ENCODE results near the gene CUX1.
A peak's percentile ranks its signal among the peaks of the same experiment; 100 is the strongest.
"Not testable (repeated sequence)": the region's sequence is repeated elsewhere in the genome, so short reads cannot be mapped to it uniquely, and the experiment has no call there.

The CUX1 gene

DNA sequence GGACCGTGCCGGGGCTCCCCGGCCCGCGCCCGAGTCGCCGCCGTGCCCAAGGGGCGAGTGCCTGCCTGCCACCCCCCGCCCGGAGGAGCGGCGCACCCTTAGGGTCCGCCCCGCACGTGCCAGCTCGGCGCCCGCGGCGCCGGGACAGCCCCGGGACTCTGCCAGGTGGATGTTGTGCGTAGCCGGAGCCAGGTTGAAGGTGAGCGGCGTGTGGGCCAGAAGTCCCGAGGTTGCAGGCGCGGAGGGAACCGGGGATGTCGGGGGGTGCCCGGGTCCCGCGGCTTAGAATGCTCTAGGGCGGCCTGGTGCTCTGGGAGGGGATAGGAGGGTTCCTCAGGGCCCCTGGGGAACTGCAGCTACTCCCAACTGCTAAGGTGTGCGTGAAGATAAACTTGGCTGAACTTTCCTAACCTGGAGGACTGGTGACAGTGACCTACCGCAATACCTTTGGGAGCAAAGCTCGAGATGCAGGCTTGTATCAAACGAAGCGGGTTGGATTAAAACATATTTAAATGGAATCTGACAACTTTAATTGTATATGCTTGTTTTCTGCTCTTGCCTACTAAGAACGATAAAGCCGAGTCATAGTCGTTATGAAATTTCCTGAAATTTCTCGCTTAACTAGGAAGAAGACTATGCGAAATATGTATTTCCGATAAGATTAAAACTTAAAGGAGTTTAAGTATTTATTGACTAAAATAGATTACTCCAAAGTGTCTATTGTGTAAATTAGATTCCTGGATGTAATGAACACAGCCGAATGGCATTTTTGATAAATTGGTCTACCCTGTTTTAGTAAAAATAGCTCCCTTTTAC is at the start of gene CUX1:
CUX1 (plus strand) TSS at position 156 of the 816 bp plus-strand sequence; CDS start at position 170, 14 bp downstream.
- FAIRE-seq = peak; percentile 26

GRCh38 chr7:101768280-101768679 is 49.1 kb upstream of the CUX1 start:
- no peak for FAIRE-seq

GRCh38 chr7:101770466-101770865 is 47.0 kb upstream of the CUX1 start:
- no peak for FAIRE-seq

DNA sequence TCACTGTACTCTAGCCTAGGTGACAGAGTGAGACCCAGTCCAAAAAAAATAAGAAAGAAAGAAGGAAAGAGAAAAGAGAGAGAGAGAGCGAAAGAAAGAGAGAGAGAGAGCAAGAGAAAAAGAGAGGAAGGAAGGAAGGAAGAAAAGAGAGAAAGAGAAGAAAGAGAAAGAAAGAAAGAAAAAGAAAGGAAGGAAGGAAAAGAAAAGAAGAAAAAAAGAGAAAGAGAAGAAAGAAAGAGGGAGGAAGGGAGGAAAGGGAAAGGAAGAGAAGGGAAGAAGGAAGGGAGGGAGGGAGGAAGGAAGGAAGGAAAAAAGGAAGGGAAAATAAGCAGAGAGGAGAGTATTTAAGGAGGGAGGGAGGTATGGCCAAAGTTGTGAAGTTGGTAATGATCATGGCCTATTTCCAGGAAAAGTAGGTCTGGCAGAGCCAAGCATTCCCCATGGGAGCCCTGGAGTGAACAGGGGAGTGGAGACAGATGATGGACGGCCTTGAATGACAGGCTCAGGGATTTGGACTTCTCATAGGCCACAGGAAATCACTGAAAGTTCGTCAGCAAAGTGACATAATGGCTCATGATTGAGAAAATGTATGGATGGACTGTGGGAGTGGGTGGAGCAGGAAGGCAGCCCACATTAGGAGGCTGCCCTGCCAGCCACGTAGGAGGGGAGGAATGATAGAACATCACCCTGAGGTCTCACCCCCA is 44.8 kb upstream of the CUX1 start:
- FAIRE-seq = no peak

DNA sequence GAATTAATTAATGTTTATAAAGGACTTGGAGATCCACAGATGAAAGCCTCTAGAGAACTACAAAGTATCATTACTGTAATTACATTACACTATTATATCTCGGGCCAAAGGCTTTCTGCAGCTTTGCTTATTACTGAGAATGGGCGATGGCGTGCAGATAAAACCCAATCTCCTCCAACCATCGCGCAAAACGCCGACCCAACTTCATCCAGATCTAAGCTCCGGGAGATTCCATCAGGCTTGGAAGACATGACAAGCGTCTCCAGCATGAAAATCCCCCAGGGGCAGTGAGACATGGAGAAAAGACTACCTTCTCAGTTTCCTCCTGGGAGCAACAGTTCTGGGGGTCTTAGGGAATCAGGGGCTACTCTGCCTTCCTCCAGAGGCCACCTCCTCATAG is 42.2 kb upstream of the CUX1 start:
- FAIRE-seq = no peak

GRCh38 chr7:101778026-101778580 is 39.3 kb upstream of the CUX1 start:
- no peak for FAIRE-seq

GRCh38 chr7:101779267-101779666 is 38.2 kb upstream of the CUX1 start:
- no peak for FAIRE-seq

- no peak for FAIRE-seq
Measured at GRCh38 chr7:101780281-101780680, 37.1 kb upstream of the CUX1 start.

GRCh38 chr7:101781439-101781838 is 36.0 kb upstream of the CUX1 start:
- no peak for FAIRE-seq

DNA sequence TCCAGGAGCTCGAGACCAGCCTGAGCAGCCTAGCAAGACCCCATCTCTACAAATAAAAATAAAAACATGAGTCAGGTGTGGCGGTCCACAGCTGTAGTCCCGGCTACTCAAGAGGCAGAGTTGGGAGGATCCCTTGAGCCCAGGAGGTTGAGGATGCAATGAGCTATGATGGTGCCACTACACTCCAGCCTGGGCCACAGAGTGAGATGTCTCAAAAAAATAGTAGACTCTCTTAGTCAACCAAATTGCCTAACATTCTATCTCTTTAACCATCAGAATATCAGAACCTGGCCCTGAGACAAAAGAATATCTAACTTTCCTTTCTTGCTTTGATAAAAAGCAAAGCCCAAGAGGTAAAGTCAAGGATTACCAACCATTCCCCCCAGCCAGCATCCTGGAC is 35.0 kb upstream of the CUX1 start:
- no peak for FAIRE-seq

DNA sequence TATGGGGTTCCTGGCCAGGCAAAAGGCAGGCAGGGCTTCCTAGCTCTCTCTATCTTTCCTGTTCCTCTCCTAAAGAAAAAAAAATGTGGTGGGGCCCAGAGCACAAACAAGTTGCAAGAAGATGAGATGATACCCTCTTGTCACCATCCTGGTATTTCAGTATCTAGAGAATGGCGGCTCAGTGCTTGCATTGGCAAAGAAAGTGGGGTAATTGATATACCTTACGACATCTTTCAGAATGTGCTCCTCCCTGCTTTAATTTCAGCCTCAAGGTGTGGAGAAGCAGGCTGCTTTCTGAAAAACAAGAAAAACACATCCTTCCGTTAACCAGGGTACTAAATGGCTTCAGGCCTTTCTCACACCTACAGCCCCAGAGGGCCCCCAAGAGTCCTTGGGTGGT is 34.5 kb upstream of the CUX1 start:
- no peak for FAIRE-seq

GRCh38 chr7:101783381-101784181 is 33.8 kb upstream of the CUX1 start:
- FAIRE-seq = no peak

DNA sequence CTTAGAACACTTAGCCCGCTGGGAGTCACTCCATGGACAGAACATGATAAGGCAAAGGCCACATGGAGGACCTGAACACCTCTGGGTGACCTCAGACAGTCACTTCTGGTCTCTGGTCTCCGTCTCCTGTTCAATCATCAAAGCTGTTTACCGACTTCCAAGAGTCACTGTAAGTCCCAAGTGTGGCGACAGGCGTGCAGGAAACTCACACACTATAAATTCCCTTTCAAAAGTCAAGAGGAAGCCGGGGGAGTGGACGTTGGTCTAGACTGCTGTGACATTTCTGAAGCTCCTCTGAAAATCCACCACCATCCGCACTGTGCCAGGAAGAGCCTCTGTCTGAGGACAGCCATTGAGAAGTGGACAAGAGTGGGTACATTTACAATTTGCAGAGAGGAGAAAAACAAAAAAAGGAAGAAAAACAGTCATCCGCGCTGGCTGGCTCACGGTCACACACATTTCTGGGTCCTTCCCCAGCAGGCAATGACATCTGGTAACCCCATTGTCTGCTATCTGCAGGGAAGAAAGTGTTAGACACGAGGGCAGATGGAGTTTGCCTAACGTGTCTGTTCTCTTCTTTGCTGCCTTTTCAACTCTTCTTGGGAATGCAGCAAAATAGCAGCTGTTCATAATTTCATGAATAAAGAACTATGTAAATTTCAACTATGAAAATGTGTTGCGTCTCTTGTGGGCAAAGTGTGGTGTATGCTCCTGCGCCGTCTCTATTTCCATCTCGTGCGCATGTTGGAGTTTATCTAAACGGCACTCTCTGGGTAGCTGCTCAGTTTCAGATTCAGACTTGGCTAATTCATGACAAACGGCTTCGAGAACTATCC is 32.9 kb upstream of the CUX1 start:
- no peak for FAIRE-seq

DNA sequence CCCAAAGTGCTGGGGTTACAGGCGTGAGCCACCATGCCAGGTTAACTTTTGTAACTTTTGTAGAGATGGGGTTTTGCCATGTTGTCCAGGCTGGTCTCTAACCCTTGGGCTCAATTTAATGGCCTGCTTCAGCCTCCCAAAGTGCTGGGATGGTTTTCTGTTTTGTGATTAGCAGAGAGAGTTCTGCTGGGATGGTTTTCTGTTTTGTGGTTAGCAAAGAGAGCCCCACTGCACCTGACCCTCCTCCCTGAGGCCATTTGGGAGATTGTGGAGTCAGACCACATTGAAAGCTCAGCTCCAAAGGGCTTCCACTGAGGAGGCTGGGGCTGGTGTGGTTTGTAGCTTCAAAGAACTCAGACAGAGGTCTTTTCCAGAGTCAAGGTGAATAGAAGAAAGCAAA is 29.6 kb upstream of the CUX1 start:
- no peak for FAIRE-seq

DNA sequence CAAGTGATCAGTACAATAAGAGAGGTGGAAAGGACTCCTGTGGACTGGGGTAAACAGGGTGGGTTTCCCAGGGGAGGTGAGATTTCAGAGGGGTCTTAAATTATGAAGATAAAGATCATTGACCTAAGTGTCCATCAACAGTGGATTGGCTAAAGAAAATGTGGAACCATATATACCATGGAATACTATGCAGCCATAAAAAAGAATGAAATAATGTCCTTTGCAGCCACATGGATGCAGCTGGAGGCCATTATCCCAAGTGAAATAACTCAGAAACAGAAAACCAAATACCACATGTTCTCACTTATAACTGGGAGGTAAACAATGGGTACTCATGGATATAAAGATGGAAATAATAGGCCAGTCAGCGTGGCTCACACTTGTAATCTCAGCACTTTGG is 28.9 kb upstream of the CUX1 start:
- FAIRE-seq = no peak

DNA sequence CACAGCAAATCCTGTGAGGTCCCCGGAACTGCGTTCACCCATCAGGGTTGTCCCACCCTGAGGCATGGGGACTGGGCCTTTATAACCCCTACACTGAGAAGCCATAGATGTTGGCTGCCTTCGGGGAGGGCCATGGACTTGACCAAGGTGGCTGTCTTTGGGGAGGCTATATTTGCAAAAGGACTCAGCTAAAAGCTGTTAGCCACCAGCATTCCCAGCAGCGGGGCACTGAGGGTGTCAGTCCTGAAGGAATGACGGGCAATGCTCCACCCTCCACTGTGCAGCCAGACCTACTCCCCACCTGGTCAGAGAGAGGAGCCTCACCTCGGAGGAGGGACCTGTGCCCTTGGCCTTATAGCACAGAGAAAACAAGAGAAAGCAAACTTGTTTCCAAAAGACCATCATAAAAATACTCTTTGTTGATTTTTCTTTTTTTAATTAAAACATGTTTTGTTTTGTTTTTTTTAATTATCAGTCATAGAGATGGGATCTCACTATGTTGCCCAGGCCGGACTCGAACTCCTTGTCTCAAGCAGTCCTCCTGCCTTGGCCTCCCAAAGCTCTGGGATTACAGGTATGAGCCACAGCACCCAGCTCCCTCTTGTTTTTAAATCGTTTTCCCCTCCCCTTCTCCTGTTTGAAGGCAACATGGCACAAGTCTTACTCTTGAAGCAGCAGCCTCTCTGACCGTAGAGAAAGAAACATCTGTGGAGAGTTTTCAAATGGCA is 26.7 kb upstream of the CUX1 start:
- FAIRE-seq = no peak

DNA sequence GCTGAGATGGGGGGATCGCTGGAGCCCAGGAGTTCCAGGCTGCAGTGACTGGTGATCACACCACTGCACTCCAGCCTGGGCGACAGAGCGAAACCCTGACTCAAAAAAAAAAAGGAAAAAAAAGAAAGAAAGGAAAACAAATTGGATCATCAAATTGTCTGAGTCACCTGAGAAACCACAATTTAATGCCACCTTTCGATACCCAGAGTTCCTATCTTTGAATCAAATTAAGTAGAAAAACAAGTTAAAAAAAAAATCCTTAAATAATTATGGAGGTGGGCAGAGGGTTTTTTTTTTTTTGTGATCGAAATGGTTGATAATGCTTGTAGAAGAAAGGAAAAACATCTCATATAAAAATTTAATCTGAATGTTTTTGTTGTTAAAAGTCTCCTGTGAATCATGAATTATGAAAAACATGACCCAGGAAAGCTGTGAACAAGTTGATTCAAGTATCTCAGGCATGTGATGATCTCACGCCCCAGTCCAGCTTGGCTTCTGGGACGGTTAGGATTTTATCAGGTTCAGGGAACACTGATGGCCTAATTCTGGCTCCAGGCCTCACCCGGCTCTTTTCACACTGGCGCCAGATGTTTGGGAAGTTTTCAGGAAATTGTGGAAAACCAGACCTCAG is 25.3 kb upstream of the CUX1 start:
- peak; percentile 62 for FAIRE-seq

DNA sequence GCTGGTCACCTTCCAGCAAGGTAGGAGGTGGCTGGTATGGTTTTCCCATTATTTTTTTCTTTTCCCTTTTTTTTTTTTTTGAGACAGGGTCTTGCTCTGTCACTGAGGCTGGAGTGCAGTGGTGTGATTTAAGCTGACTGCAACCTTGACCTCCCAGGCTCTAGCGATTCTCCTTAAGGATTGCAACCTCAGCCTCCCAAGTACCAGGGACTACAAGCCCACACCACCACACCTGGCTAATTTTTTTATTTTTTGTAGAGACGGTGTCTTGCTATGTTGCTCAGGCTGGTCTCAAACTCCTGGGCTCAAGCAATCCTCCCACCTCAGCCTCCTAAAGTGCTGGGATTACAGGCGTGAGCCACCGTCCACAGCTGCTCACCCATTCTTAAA is 24.7 kb upstream of the CUX1 start:
- not testable (repeated sequence) for FAIRE-seq

- no peak for FAIRE-seq
Measured at GRCh38 chr7:101795461-101795860, 22.0 kb upstream of the CUX1 start.

- FAIRE-seq = not testable (repeated sequence)
Measured at GRCh38 chr7:101798173-101798572, 19.3 kb upstream of the CUX1 start.
